Adrenal gland (tissue), 12 donors: ENCODE results near the gene RALGAPA1. TPM values are rescaled to one million over a fixed set of nuclear protein-coding genes. Genes with fewer than 3 reads are reported as not detected.

ENCODE experiments used
- DNase-seq, 7 donors: peaks; one replicate each; pipeline ENCODE4 v3.0.0-alpha.2; 2019 to 2020
- H3K27ac ChIP-seq, 5 donors: fragments of 200-600 bp; sonication (generic) in 4 of 5; 1 replicate in 3 of 5; 2 replicates in 2 of 5; pipeline versions ENCODE4 v1.5.1 to v1.8.0; 2016 to 2020; ENCODE audit warnings: mild to moderate bottlenecking in 1 of 5
- H3K27me3 ChIP-seq: fragments of 200-600 bp; 2 replicates; pipeline ENCODE4 v1.8.0; 2021
- H3K36me3 ChIP-seq, 2 donors: fragments of 200-600 bp; replicated peaks in 1 of 2; 1 replicate in 1 of 2; 2 replicates in 1 of 2; pipeline versions ENCODE4 v1.5.1 to v1.8.0; 2018 to 2022
- H3K4me1 ChIP-seq, 2 donors: fragments of 200-600 bp; replicated peaks in 1 of 2; 1 replicate in 1 of 2; 2 replicates in 1 of 2; pipeline versions ENCODE4 v1.5.1 to v1.8.0; 2018 to 2021
- H3K4me3 ChIP-seq, 4 donors: fragments of 200-600 bp; sonication (generic) in 3 of 4; one replicate each; pipeline ENCODE4 v1.5.1; 2016 to 2018
- H3K9me3 ChIP-seq, 3 donors: fragments of 200-600 bp; sonication (generic) in 1 of 3; replicated peaks in 1 of 3; 1 replicate in 2 of 3; 2 replicates in 1 of 3; pipeline versions ENCODE4 v1.5.1 to v1.8.0; 2016 to 2021
- CTCF ChIP-seq, 6 experiments: fragments of 450-650 bp in 4 of 6; fragments of 200-600 bp in 2 of 6; sonication (generic) in 1 of 6; IDR thresholded peaks; 1 replicate in 5 of 6; 2 replicates in 1 of 6; pipeline versions ENCODE4 v1.5.1 to v1.8.0; 2016 to 2021; ENCODE audit warnings: antibody characterized with exemption in 6 of 6, mild to moderate bottlenecking in 2 of 6, moderate library complexity in 1 of 6
- POLR2A ChIP-seq, 2 donors: fragments of 450-650 bp; IDR thresholded peaks; one replicate each; pipeline ENCODE4 v1.6.1; 2017; ENCODE audit warnings: antibody characterized with exemption in 2 of 2, mild to moderate bottlenecking in 2 of 2, moderate library complexity in 1 of 2
- WGBS, 4 donors: extraction: QIAGEN DNeasy Blood & Tissue Kit in 2 of 4; methylation state at CpG; one replicate each; pipeline versions ENCODE4 v1.1.5 to v1.1.7; 2013 to 2017; 5-methylcytosine and 5-hydroxymethylcytosine counted together
- intact Hi-C, 2 donors: fragments of 100-400 bp; cut with DNase I; formaldehyde crosslinking; loops; one replicate each; pipeline versions ENCODE4 v1.14.1 to v1.15.0; 2022 to 2023
- polyA plus RNA-seq, 3 donors: library from polyadenylated mRNA; stranded (reverse); fragments of 200-250 nt in 2 of 3; fragments of 350-450 nt in 1 of 3; fragmentation: Illumina TruSeq in 1 of 3; extraction: RNeasy Lipid Tissue Mini Kit (QIAGEN cat#74804) in 1 of 3; gene quantifications; one replicate each; pipeline ENCODE4 v1.2.3, GENCODE V29; 2013 to 2014
- total RNA-seq, 9 donors: library from RNA; depleted of rRNA in 4 of 9; stranded (reverse); fragments of >200 nt in 4 of 9; fragments of 120-200 nt in 1 of 9; fragmentation: NEBNext Ultra II Directional in 1 of 9; extraction: Animal tissue kit (Norgen Biotek cat#: 25700) in 1 of 9; gene quantifications; one replicate each; pipeline versions ENCODE4 v1.1.0 to v1.2.4, GENCODE V29; 2013 to 2023
- donor health status: healthy with polysubstance abuse.
- donor health status: Bipolar disorder and iron deficiency.
- donor health status: DM: yes; HTN: yes; CAD: no.
- donor health status: DM: no; HTN: no; CAD: no.
- donor health status: DM: no; HTN: no; CAD: no.
- donor health status: DM: yes; HTN: yes; CAD: no.

RALGAPA1 gene
- total and polyA plus RNA-seq, 12 donors, result 31.7 to 116 (median 64.8) TPM

- H3K27ac ChIP-seq, result no peak overlapping the region
- no peak overlapping the region for H3K4me3 ChIP-seq
- DNase-seq, result no peak
- H3K4me1 ChIP-seq, result peaks cover 0 to 3% of the 10 kb centered on the region in 2 donors
- intact Hi-C loops, result no loop called here
- 96 to 99% (median 97%) methylated on average over 4 of the region's 4 CpGs for WGBS, 4 donors
- no peaks in the 10 kb centered on the region for H3K27me3 ChIP-seq
- TF ChIP-seq POLR2A (IDR thresholded peaks at IDR 0.05) (no peak), CTCF (IDR thresholded peaks at IDR 0.05) (no peak)
- no peaks in the 10 kb centered on the region for H3K9me3 ChIP-seq
- H3K36me3 ChIP-seq, result no peaks in the 10 kb centered on the region
Measured at GRCh38 chr14:35701531-35701930, 107.6 kb downstream of the RALGAPA1 start.

- no peak overlapping the region for H3K4me3 ChIP-seq
- no peak for TF ChIP-seq POLR2A (IDR thresholded peaks at IDR 0.05)
- TF ChIP-seq CTCF (IDR thresholded peaks at IDR 0.05), result no peak
- no peak for DNase-seq
- H3K27me3 ChIP-seq, result no peaks in the 10 kb centered on the region
- WGBS, 4 donors, result 88 to 93% (median 92%) methylated on average over 5 of the region's 5 CpGs
- H3K27ac ChIP-seq, result no peak overlapping the region
- intact Hi-C loops, result no loop called here
- no peaks in the 10 kb centered on the region for H3K36me3 ChIP-seq
- H3K4me1 ChIP-seq, result peaks cover 11 to 16% of the 10 kb centered on the region in 2 donors
- no peaks in the 10 kb centered on the region for H3K9me3 ChIP-seq
Measured at GRCh38 chr14:35699791-35700444, 109.2 kb downstream of the RALGAPA1 start.

GRCh38 chr14:35696575-35696974, 112.5 kb downstream of the RALGAPA1 start:
- DNase-seq, result no peak
- H3K36me3 ChIP-seq, result no peaks in the 10 kb centered on the region
- WGBS, 4 donors, result 69 to 73% (median 70%) methylated on average over 3 of the region's 3 CpGs
- H3K27ac ChIP-seq, result peak overlapping the region in 1 of 5 donors; percentile 60
- no peaks in the 10 kb centered on the region for H3K9me3 ChIP-seq
- no peak overlapping the region for H3K4me3 ChIP-seq
- H3K4me1 ChIP-seq, result peaks cover 11 to 16% of the 10 kb centered on the region in 2 donors
- TF ChIP-seq POLR2A (IDR thresholded peaks at IDR 0.05) (no peak), CTCF (IDR thresholded peaks at IDR 0.05) (no peak)
- intact Hi-C loops, result no loop called here
- H3K27me3 ChIP-seq, result no peaks in the 10 kb centered on the region

GRCh38 chr14:35696119-35696518, 113.0 kb downstream of the RALGAPA1 start:
- 61 to 76% (median 66%) methylated on average over 3 of the region's 3 CpGs for WGBS, 4 donors
- H3K4me1 ChIP-seq, result peaks cover 11 to 16% of the 10 kb centered on the region in 2 donors
- DNase-seq, result peak in 6 of 7 donors; percentile 29 to 69 (median 56)
- no peak overlapping the region for H3K4me3 ChIP-seq
- H3K27me3 ChIP-seq, result no peaks in the 10 kb centered on the region
- H3K27ac ChIP-seq, result peak overlapping the region in 2 of 5 donors; percentile 13 to 60
- TF ChIP-seq POLR2A (IDR thresholded peaks at IDR 0.05), result no peak
- no peak for TF ChIP-seq CTCF (IDR thresholded peaks at IDR 0.05)
- no peaks in the 10 kb centered on the region for H3K36me3 ChIP-seq
- no peaks in the 10 kb centered on the region for H3K9me3 ChIP-seq
- intact Hi-C loops, result no loop called here
